ENCODE measurements around the gene AP5Z1.

DNA sequence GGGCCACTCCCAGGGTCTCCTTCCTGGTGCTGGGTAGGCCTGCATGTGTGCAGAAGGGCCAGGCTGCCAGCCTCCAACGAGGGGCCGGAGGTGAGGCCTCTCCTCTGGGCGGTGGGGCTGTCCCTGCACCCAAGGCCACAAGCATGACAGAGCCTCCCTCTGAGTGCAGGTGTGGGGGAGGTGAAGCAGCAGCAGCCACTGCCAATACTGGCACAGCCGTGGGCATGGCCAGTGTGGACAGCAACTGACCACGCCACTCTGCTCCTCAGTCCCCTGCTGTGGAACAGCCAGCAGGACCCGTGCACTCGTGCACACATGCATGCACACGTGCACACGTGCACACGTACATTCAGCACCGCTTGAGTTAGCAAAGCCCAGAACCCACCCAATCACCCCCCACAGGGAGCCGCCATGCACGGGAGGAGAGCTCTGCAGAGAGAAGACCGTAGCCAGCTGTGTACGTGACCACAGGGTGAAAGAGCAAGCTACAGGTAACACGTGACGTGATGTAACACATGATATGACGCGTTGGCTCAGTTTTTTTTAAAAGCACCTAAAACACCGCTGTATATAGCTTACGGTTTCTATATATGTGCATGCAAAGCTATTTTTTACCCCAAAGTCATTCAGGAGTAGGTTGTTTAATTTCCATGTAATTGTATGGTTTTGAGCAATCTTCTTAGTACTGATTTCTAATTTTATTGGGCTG lies 63.4 kb downstream of the AP5Z1 start:
- no peak for TF ChIP-seq SMC3 (IDR thresholded peaks at IDR 0.05; ENCODE audit: low read depth, low read length)
- TF ChIP-seq, protein P1, sequence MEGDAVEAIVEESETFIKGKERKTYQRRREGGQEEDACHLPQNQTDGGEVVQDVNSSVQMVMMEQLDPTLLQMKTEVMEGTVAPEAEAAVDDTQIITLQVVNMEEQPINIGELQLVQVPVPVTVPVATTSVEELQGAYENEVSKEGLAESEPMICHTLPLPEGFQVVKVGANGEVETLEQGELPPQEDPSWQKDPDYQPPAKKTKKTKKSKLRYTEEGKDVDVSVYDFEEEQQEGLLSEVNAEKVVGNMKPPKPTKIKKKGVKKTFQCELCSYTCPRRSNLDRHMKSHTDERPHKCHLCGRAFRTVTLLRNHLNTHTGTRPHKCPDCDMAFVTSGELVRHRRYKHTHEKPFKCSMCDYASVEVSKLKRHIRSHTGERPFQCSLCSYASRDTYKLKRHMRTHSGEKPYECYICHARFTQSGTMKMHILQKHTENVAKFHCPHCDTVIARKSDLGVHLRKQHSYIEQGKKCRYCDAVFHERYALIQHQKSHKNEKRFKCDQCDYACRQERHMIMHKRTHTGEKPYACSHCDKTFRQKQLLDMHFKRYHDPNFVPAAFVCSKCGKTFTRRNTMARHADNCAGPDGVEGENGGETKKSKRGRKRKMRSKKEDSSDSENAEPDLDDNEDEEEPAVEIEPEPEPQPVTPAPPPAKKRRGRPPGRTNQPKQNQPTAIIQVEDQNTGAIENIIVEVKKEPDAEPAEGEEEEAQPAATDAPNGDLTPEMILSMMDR (conservative IDR thresholded peaks at IDR 0.05; ENCODE audit: low read depth, low read length), result no peak
- TF ChIP-seq CEBPB (IDR thresholded peaks at IDR 0.05; ENCODE audit: low read depth, low read length), result no peak
- TF ChIP-seq POLR2A (IDR thresholded peaks at IDR 0.05; ENCODE audit: low read depth, low read length), result no peak
- no peak for TF ChIP-seq NFE2L2 (IDR thresholded peaks at IDR 0.05; ENCODE audit: low read depth, low read length)
- TF ChIP-seq, protein P2, sequence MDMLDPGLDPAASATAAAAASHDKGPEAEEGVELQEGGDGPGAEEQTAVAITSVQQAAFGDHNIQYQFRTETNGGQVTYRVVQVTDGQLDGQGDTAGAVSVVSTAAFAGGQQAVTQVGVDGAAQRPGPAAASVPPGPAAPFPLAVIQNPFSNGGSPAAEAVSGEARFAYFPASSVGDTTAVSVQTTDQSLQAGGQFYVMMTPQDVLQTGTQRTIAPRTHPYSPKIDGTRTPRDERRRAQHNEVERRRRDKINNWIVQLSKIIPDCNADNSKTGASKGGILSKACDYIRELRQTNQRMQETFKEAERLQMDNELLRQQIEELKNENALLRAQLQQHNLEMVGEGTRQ (IDR thresholded peaks at IDR 0.05; ENCODE audit: low read depth, low read length), result no peak
